GM21717 (cell line): ENCODE measurements around the gene EDARADD.

Experiments used
- ATAC-seq: cut with Tn5 transposase; IDR thresholded peaks from one replicate; pipeline ENCODE4 v1.9.1; 2021; ENCODE audit warnings: mild to moderate bottlenecking, moderate library complexity; ENCODE audit not compliant: unreplicated experiment

Gene EDARADD

GRCh38 chr1:236509647-236510401 lies 115.7 kb downstream of the EDARADD start:
- no peak for ATAC-seq

DNA sequence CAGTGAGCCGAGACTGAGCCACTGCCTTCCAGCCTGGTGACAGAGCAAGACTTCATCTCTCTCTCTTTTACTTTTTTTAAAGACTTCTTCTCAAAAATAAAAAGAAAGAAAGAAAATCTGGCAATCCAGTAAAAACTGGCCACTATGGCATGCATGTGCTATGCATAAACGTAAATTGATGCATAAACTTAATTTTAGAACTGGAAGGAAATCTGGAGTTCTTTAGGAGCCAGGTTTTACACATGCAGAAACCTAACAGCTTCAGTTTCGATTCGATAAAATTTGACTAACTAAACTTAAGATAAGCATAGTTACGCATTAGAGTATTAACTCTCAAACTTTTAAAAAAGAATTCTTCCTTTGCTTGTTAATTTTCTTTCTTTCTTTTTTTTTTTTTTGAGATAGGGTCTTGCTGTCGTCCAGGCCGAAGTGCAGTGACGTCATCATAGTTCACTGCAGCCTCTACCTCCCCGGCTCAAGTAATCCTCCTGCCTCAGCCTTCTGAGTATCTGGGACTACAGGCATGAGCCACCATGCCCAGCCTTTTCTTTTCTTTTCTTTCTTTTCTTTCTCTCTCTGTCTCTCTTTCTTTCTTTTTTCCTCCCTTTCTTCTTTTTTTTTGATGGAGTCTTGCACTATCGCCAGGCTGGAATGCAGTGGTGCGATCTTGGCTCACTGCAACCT lies 117.8 kb downstream of the EDARADD start:
- ATAC-seq: no peak

- no peak for ATAC-seq
Observed at GRCh38 chr1:236514703-236515442, 120.8 kb downstream of the EDARADD start.

- no peak for ATAC-seq
Observed at GRCh38 chr1:236515443-236515958, 121.4 kb downstream of the EDARADD start.

GRCh38 chr1:236516929-236517704 lies 123.0 kb downstream of the EDARADD start:
- ATAC-seq: no peak

DNA sequence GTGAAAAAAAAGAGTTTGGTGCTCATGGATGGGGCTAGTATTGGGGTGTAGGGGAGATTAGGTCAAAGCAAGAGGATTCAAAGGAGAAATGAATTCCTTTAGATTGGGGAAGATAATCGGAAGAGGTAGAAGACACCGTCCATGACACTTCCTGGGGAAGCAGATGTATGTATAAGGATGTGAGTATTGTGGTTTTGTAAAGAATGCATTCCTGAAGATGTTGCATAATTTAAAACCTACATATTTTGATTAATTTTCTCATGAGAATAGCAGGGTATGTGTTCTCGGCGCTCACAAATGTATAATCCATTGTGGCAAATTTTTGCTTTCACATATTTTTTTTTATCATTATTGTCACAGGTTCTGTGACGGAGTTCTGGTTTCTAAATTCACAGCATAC lies 124.2 kb downstream of the EDARADD start:
- no peak for ATAC-seq

- ATAC-seq: no peak
Observed at GRCh38 chr1:236520445-236521005, 126.4 kb downstream of the EDARADD start.

GRCh38 chr1:236522937-236523703 lies 129.0 kb downstream of the EDARADD start:
- peak; percentile 2 for ATAC-seq

- peak; percentile 72 for ATAC-seq
Observed at GRCh38 chr1:236523704-236524141, 129.6 kb downstream of the EDARADD start, which contains the start of gene LGALS8. LGALS8 (plus strand) TSS chr1:236523982; CDS start chr1:236526071, 2,089 bp downstream.

GRCh38 chr1:236524142-236524894 lies 130.2 kb downstream of the EDARADD start:
- ATAC-seq: peak; percentile 88

DNA sequence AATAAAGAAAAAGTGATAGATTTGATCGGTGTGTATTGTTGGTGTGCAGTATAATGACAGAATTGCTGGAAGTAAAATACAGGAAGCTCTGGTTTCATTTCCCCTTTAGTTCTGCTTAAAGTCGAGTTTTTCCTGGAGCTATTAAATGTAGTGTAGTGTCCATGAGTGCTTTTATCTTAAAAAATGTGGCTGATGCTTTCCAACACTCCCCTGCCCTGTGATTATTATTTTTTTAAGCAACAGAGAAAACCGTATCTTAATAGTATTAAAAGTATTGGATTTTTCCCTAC lies 130.8 kb downstream of the EDARADD start:
- ATAC-seq: peak; percentile 8

- no peak for ATAC-seq
Observed at GRCh38 chr1:236526079-236526478, 132.0 kb downstream of the EDARADD start.

DNA sequence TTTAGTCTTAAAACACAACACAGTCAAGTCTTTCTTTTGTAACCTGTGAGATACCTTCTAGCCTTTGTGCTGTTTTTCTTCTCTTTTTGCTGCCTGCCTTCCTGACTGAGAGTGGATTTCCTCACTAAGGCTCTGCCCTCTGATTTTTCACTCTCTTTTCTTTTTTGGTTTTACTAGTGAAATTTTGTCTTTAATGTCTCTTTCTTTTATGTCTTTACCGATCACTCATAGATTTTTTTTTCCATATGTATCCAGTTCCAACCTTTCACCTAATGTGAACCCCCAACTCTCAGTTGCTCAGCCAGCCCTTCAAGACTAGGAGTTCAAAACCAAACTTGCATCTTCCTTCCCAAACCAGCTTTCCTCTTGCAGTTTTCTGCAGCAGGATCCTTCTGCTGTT lies 136.2 kb downstream of the EDARADD start:
- ATAC-seq: no peak

DNA sequence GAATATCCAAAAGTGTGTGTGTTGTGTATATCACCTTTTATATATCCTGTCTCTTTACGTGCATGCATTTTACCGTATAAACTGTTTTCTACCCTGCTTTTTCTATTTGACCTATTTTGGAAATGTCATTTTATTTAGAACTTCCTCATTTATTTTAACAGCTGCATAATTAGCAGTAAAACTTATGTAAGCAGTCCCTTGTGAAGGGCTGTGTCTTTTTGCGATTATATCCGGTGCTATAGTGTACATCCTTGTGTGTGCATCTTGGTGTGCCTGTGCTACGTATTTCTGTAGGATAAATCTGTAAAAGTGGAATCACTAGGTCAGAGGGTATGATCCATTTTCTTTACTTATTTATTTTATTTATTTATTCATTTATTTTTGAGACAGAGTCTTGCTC lies 136.9 kb downstream of the EDARADD start:
- no peak for ATAC-seq

DNA sequence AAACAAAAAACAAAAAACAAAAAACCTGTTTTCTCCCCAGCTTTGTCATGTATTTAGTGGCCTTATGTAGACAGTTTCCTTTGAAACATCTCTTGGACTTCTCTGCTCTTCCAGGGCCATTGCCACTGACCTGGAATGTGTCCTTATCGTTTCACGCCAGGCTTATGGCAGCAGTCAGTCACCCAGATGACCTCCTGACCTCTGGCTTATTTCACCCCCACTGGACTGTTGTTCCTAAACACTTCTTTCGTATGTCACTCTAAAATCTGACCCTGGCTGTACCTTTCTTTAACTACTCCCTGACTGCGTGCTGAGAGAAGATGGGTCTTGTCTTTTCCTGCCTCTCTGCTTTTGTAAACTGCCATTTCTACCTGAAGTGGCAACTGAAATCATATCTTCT lies 138.8 kb downstream of the EDARADD start:
- no peak for ATAC-seq

- ATAC-seq: no peak
Observed at GRCh38 chr1:236534151-236534651, 140.1 kb downstream of the EDARADD start.
